Inflammatory macrophage (primary cell): ENCODE measurements around the gene MEA1.

Experiments
- DNase-seq, 2 donors: peaks; one replicate each; pipeline ENCODE4 v3.0.0-alpha.2; 2020 to 2022

Gene MEA1

DNA sequence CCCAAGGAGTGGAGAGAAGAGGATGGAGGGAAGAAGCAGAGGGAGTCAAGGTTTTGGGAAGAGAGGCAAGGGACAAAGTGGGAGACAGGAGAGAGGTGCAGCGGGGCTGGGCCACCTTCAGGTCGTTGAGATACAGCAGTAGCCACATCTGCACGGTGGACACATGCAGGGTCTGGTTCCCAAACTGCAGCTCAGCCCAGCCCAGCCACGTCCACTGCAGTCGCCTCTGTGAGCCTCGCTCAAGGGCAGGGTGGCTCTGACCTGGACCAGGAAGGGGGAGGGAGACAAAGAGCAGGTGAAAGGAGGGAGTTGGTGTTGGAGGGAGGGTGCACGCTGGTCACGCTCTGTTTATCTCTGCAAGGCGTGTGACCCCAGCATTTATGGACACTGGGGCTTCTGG is 25.0 kb upstream of the MEA1 start:
- DNase-seq: no peak

DNA sequence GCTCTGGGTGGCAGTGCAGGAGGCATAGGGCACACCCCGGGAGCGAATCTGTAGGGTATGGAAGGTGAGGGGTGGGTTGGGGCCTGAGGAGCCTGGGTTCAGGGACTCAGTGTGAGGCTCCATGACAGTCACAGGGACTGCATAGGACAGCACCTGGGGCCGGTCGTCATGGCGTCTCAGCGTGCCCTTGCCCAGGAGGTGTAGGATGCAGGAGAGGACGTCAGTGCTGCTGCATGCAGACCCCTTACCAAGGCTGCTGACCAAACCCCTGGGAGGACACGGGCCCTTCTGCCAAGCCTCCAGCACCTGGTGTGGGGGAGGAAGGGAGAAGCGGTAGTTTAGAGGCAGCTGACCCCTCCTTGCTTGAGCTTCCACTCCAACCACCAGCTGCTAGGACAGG is 24.0 kb upstream of the MEA1 start:
- no peak for DNase-seq

DNA sequence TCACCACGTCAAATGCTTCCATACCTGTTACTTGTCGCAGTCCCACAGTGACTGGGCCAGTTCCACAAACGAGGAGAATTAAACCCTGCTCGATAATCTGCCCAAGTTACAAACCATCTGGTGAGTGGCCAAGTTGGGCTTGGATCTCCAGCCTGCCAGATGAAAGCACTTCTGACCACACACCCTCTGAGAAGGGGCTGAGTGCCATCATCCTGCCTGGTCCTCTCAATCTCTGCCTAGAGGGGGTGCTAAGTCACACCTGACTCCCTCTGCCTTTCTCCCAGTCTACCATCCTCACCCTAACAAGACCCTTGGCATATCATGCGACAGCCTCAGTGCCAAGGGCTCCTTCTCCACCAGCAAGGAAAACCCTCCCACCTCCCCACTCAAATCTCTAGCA is 23.5 kb upstream of the MEA1 start:
- no peak for DNase-seq

DNA sequence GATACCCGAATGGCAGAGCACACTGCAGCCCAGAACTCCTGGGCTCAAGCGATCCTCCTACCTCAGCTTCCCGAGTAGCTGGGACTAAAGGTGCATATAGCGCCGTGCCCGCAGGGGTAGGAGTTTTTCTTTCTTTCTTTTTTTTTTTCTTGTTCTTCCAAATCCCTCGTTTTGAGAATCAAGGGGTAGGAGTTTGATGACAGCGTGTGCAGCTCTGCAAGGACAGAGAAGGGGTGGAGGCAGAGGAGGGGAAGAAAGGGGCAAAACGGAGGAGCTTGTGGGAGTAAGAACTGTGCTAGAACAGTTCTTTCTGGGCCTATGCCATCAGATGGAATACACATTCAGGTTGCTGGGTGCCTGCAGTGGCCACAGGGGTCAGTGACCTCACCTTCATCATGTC is 23.0 kb upstream of the MEA1 start:
- no peak for DNase-seq

DNA sequence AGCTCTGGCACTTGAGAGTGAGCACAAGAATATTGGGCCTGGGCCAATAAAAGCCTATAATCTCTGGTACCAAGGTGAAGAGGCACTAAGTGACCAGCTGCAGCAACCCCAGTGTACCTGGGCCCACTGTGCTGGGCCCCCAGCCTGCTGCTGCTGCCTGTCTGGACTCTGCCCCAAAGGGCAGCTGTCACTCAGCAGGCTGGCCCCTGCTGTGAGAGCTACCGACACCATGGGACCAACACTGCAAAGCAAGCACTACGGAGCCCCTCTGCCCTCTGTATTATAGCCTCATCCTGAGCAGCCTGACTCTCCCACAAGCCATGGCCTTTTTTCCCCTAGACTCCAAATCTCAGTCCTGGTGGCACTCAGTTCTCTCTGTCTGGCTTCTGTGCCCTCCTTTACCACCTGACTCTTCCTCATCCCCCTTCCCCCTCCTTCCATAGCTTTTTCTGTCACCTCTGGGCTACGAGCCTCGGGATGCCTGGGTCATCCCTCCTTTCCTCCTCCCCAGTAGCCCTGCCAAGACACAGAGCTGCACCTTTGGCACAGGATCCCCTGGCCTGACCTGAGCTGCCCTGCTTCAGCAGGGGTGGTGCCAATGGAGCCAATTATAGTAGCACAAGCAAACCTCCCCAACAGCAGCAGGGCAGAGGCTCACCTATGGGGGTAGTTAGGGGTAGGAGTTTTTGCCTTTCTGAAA is 21.9 kb upstream of the MEA1 start:
- DNase-seq: no peak

DNA sequence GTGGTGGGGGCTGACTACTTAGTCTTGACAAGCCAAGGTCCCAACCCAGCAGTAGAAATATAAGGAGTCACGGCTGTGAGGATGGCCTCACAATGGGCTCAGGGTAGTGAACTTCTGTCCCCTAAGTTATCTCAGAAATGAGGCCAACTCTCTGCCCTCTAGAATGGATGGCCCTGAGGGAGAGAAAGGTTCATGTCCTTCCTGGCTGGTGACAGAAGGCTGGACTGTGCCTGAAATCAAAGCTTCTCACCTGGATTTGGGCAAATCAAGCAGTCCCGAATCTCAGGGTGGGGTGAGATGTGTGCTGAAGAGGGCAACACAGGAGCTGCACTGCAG is 20.4 kb upstream of the MEA1 start:
- DNase-seq: no peak

DNA sequence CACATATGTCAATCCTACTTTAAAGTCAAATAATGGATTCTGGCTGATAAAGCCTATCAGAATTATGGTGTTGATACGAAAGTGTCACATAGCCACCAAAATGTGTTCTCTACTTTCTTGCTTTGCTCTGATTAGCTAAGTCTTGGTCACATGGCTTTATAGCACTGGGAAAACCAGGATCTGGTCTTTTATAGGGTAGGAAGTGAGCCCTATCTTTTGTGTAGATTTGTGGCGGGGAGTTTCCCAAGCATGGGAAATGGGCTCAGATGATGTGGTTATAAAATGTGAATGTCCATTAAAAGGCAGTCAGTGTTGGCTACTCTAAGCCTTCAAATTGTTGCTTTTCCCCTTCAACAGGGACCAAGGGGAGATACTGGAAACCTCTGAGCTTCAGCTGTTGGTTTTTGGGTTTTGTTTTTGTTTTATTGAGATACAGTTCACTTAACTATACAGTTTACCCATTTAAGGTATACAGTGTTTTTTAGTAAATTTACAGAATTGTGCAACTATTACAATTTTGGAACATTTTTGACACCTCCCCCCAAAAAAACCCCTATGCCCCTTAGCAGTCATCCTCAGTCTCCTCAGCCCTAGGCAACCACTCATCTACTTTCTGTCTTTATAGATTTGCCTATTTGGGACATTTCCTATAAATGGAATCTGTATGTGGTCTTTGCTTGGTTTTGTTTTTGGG is 19.9 kb upstream of the MEA1 start:
- no peak for DNase-seq

DNA sequence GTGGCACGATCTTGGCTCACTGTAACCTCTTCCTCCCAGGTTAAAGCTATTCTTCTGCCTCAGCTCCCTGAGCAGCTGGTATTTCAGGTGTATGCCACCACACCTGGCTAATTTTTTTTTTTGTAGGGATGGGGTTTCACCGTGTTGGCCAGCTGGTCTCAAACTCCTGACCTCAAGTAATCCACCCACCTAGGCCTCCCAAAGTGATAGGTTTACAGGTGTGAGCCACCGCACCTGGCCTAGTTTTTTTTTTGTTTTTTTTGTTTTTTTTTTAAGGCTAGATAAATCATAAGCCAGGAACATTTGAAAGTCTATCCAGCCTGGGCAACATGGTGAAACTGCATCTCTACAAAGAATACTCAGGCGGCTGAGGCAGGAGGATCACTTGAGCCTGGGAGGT is 18.6 kb upstream of the MEA1 start:
- no peak for DNase-seq

DNA sequence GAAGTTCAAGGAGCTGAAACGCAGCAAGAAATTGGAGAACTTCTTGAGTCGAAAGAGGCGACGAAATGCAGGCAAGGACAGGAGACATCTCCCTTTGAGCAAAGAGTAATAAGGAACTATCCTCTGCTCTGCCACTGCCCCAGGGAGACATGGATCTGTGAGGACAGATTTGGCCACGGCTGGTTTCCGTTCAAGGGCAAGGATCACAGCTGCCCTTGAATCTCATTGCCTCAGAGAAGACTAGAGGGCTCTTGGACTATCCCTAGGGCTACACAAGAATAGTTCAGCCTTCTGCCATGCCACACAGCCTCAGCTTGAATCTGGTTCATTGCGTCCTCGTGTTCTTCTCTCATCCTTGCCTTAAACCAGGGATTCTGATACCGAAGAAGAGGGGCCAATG is 15.4 kb upstream of the MEA1 start:
- DNase-seq: no peak

DNA sequence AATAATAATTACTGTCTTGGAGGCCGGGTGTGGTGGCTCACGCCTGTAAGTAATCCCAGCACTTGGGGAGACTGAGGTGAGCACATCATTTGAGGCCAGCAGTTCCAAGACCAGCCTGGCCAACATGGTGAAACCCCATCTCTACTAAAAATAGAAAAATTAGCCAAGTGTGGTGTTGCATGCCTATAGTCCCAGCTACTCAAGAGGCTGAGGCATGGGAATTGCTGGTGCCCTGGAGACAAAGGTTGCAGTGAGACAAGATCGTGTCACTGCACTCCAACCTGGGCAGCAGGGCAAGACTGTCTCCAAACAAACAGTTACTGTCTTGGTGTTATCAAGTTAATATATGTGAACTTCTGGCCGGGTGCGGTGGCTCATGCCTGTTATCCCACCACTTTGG is 12.6 kb upstream of the MEA1 start:
- no peak for DNase-seq

DNA sequence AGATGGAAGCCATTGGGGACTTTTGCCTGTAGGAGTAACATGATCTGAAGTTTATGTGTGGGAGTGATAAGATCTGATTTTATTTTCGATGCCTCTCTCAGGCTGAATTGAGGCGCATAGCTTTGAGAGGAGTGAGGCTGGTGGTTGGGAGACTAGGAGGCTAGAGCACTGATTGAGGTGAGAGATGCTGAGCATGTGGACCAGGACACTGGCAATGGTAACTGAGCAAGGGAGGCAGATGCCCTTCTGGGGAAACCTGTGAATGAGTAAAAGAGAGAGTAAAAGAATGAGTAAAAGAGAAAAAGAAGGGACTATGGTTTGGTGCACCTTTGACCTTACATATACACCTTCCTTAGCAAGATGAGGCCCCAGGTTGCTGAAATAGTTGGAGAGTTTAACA is 10.7 kb upstream of the MEA1 start:
- DNase-seq: no peak

DNA sequence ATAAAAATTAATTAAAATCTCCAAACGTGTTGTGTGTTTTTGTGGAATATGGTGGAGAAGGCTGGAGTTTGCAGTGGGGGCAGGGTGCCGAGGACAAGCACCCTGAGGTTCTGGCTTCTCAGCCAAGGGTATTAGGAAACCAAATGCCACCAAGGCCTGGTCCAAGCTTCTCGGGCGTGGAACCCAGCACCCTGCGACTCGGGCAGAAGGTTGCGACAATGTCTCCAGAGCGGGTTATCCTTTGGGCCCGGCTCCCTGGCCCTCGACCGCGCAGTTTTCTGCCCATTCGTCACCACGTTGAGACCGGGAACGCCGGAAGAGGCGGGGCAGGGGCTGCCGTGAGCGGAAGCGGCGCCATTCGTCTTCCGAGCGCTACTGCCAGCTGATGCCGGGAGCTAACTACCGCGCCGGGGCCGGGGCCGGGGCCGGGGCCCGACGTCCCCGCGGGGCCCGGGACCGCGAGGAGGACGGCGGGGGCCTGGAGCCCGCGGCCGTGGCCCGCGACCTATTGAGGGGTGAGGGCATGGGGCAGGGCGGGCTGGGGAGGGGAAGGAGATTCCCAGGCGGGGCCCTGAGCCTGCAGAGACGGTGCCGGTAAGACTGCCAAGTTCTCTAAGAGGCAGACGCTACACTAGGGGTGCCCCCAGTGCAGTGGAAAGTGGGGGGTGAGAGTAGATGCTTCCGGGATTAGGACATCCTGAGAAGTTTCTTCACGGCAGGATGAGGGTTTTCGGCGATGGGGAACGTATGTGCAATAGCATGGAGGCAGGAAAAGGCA is 7.7 kb upstream of the MEA1 start, which contains the start of gene RRP36:
RRP36 (plus strand) TSS at position 354 of the 778 bp plus-strand sequence; CDS start at position 386, 32 bp downstream.
- DNase-seq: peak; percentile 74 to 81

DNA sequence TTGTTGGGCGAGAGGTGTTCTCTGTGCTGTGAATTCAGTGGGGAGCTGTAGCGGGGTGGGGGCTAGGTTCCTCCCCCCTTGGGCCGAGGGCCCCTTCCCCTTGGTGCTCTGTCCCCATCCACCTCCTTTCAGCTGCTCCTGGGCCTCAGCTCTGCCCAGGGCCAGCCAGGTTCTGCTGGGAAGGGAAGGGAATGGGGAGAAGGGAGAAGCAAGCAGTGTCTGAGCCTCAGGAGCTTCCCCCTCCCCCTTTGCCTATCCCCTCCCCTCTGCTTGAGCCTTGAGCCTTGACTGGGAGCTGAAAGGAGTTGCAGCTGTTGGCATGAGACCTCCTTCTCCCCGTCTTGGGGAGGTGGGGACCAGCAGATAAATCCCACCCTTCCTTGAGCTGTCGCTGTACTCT is 7.1 kb upstream of the MEA1 start:
- DNase-seq: no peak

DNA sequence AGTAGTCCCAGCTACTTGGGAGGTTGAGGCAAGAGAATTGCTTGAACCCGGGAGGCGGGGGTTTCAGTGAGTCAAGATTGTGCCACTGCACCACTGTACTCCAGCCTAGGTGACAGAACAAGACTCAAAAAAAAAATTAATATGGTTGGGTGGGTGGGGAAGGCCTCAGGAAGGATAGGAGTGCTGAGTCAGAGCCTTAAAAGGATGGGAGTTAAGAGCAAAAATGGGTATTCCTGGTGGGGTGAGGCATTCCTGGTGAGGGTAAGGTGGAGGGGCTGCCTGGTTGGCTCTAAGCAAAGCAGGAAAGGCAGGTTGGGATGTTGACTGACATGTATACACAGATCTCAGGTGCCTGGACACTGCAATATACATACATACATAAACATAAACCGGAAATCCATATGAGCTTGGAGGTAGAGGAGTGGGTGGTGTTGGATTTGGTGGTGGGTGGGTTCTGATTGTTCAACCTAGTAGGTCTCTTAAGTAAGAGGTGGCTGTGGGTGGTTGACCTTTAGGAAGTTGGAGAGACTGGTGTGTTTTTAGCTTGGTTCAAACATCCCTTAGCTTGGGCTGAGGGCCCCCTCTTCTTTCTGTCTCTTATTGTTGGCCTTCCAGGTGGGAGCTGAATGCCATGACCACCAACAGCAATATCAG is 6.4 kb upstream of the MEA1 start:
- DNase-seq: peak in 1 of 2 donors; percentile 20

DNA sequence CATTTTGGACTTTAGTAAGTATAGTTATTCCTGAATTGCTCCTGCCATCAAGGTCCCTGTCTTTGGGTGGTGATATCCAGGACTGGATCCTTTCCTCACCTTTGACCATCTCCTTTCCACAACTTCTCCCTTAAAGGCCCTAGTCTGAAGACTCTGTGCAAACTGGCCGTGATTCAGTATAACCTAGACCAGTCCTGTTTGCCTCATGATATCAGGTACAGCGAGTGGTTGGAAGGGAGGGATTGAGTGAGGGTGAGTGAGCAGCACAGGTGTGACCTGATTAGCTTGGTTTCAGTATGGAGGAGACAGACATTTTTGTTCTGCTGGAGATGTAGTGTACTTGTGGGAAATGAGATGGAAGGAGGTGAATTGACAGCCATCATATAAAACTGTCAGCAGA is 5.4 kb upstream of the MEA1 start:
- DNase-seq: no peak

DNA sequence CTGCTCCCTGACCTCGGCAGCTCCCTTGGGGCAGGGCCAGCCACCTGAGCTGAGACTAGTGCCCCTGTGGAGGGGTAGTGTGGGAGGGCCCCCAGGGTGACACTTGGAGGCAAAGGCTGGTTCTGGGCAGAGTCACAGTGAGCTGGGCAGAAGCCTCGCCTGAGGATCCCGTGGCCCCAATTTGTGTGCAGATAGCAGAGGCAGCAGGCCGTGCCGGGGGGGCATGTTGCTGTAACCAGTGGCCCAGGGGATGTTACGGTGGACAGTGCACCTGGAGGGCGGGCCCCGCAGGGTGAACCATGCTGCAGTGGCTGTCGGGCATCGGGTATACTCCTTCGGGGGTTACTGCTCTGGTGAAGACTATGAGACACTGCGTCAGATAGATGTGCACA is 3.2 kb upstream of the MEA1 start:
- DNase-seq: no peak

DNA sequence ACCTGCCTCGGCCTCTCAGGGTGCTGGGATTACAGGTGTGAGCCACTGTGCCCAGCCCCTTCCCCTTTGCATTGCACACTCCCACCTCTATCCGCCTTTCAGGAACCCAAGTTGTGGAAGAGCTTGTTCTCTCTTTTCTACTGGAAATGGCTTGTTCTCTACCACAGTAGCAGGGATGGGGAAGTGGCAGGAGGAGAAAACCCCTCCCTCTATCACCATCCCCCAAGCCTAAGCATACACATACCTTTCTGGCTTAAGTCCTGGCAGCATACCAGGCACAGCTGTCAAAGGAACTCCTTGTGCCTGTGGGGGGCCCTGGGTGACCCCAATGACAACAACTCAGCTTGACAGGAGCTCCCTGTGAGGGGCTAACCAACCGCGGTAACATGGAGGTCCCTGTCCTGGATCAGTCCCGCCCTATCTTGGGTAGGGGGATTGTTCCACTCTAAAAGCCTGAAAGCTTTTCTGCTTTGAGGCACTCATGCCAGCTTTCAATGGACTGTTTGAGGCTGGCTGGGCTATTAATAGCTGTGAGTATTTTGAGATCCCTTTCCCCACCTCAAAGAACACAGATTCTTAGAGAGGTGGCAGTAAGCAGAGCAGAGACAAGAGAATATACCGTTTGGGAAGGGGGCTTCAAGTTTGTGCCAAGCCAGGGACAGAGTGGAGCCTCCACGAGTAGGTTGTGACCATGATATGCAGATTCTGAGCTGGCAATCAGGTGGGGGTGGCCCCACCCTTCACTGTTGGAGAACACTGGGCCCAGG is 2.6 kb upstream of the MEA1 start:
- peak; percentile 23 to 25 for DNase-seq

DNA sequence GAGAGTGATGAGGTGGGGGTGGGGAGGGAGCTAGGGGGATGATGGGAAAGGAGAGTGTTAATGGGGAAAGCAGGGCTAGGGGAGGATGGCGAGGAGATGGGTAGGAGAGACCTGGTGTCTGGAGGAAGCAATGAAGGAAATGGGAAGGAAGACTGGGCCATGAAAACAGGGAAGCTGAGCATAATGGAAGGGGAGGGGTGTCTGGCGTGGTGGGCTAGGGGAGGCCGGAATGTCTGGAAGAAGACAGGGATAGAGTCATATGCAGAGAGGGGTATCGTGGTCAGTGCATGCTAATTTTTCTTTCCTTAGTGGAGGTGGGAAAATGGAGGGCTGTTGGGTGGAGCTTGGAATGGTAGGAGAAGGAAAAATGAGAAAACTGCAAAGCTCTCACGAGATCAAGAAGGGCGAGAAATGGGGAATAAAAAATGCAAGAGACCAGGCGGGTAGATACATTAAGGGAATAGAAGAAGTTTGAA is 726 bp upstream of the MEA1 start:
- no peak for DNase-seq

DNA sequence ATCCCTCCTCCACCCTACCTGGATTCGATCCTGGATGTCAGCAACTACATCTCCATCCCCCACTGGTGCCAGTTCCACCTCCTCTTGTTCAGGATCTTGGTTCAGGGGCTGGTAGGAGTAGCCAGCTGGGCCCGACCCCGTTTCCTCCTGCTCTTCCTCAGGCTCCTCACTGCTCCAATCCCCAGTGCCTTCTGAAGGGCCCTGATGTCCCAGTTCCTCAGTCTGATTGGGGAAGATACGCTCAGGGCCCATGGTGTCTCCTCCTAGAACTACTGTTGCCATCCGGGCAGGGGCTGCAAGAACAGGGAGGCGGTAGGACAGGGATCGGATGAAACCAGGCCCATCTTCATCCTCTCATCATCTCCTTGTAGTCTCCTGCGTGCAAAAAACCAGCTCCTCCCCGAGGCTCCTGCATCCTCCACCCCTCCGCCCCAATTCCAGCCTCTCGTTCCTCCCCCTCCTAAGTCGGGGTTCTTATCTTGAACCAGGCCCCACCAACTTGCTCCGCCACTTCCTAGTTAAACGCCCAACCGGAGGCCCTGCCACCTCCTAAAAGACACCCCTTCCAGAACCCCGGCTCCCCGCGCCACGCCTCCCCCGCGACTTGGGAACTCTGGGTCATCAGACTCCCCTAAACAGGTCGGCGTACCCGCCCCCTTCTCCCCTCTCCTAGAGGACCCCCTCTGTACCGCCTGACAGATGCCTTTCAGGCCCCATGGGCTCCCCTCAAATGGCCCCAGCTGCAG is 476 bp downstream of the MEA1 start:
- peak; percentile 25 to 42 for DNase-seq

DNA sequence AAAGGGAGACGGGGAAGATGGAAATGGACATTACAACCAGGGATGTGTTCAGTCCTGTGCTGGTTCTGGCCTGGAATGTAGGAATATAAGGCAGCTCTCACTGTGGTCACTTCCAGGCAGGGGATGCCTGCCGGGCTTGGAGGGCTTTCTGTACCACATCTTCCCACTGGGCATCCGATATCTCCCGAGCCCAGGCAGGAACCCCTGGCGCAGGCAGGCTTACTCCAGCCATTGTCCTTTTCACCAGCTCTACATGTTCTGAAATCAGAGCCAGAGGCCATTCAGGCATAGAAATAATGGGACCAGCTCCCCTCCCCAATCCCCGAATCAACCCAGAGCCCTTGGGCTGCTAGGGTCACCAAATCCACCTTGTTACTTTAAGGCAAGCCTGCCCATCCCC is 1.4 kb downstream of the MEA1 start:
- DNase-seq: no peak

DNA sequence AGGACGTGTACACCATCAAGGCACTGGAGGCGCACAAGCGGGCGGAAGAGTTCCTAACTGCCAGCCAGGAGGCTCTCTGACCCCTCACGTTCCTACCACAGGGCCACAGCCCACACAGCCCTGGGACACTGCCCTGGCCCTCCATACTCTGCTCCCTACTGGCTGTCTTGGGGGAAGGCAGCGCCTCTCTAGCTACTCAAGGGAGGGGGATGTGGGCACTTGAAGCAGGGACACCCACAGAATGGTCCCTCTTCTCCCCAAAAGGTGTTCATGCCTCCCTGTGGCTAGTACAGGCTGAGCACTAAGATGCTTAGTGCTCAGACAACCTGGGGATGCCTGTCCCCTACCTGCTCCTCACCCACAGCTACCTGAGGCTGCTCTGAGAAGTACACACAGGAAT is 2.5 kb downstream of the MEA1 start:
- no peak for DNase-seq

DNA sequence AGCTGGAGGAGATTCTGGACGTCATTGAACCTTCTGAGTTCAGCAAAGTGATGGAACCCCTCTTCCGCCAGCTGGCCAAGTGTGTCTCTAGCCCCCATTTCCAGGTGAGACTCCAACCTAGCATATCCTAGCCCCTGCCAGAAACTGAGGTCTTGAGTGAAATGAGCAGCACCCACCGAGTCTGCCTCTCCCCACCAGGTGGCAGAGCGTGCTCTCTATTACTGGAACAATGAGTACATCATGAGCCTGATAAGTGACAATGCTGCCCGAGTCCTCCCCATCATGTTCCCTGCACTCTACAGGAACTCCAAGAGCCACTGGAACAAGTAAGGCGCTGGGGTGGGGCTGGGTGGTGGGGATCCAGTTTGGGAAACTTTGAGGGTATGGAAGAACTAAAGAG is 4.6 kb downstream of the MEA1 start:
- peak; percentile 20 to 34 for DNase-seq
